Caco-2 (cell line): Measurements from ENCODE around the gene MEG3. TPM values are rescaled to one million over a fixed set of nuclear protein-coding genes. Genes with fewer than 3 reads are reported as not detected.

Source experiments
- BruUV-seq: library from RNA; stranded (reverse); fragments of 400-500 nt; replicated peaks from 2 replicates; lab custom pipeline; 2021; lab: Mats Ljungman, UMichigan
- CTCF ChIA-PET: fragments of 300-600 bp; sonication (Branson Sonifier 250); formaldehyde crosslinking; loops from one replicate; lab custom pipeline; 2022; ENCODE audit warnings: antibody characterized with exemption; lab: Charles Lee
- POLR2A ChIA-PET: fragments of 300-600 bp; sonication (Branson Sonifier 250); formaldehyde crosslinking; loops from one replicate; lab custom pipeline; 2022; ENCODE audit warnings: antibody characterized with exemption; lab: Charles Lee
- DNase-seq, 2 experiments: peaks; one replicate each; pipeline versions ENCODE4 v3.0.0 to v3.0.0-alpha.2; 2020 to 2022
- H3K27me3 ChIP-seq: replicated peaks from 2 replicates; pipeline ENCODE4 v1.6.0; 2011; ENCODE audit warnings: low read length; ENCODE audit not compliant: control insufficient read depth, insufficient read depth
- H3K36me3 ChIP-seq: 2 replicates; pipeline ENCODE4 v1.5.1; 2011; ENCODE audit warnings: low read length; ENCODE audit not compliant: control insufficient read depth, insufficient read depth
- H3K4me1 ChIP-seq: fragments of 250-450 bp; sonication (Bioruptor Pico); 2 replicates; pipeline ENCODE4 v1.5.1; 2020; ENCODE audit warnings: mild to moderate bottlenecking
- H3K4me3 ChIP-seq: 2 replicates; pipeline ENCODE4 v1.5.1; 2011; ENCODE audit warnings: low read depth, mild to moderate bottlenecking, control low read depth, low read length
- H3K9me3 ChIP-seq: fragments of 250-450 bp; sonication (Bioruptor Pico); 2 replicates; pipeline ENCODE4 v1.5.1; 2020; ENCODE audit warnings: mild to moderate bottlenecking, moderate library complexity
- H3K27ac Mint-ChIP-seq: one replicate; pipeline ENCODE4 v1.8.0; 2022; ENCODE audit warnings: mixed read lengths; ENCODE audit not compliant: unreplicated experiment
- H3K27me3 Mint-ChIP-seq: one replicate; pipeline ENCODE4 v1.8.0; 2022; ENCODE audit warnings: mixed read lengths; ENCODE audit not compliant: insufficient read depth, unreplicated experiment
- H3K36me3 Mint-ChIP-seq: one replicate; pipeline ENCODE4 v1.8.0; 2022; ENCODE audit warnings: mild to moderate bottlenecking, mixed read lengths; ENCODE audit not compliant: insufficient read depth, unreplicated experiment
- H3K4me1 Mint-ChIP-seq: one replicate; pipeline ENCODE4 v1.8.0; 2022; ENCODE audit warnings: low read depth, mixed read lengths; ENCODE audit not compliant: unreplicated experiment
- H3K4me3 Mint-ChIP-seq: one replicate; pipeline ENCODE4 v1.8.0; 2022; ENCODE audit warnings: mild to moderate bottlenecking, moderate library complexity, mixed read lengths; ENCODE audit not compliant: unreplicated experiment
- H3K9me3 Mint-ChIP-seq: one replicate; pipeline ENCODE4 v1.8.0; 2022; ENCODE audit warnings: mixed read lengths; ENCODE audit not compliant: unreplicated experiment
- CTCF ChIP-seq, 2 experiments: fragments of 200-600 bp in 1 of 2; IDR thresholded peaks; 1 replicate in 1 of 2; 2 replicates in 1 of 2; pipeline versions ENCODE4 v1.5.1 to v1.8.0; 2011 to 2022; ENCODE audit warnings: antibody characterized with exemption in 1 of 2, control low read depth in 1 of 2, inconsistent platforms in 1 of 2, low read depth in 1 of 2, low read length in 1 of 2, mild to moderate bottlenecking in 1 of 2, moderate library complexity in 1 of 2; ENCODE audit not compliant: insufficient read depth in 1 of 2, severe bottlenecking in 1 of 2, unreplicated experiment in 1 of 2
- intact Hi-C: fragments of 100-400 bp; cut with micrococcal nuclease; formaldehyde crosslinking; loops from one replicate; pipeline ENCODE4 v1.10.0; 2022; ENCODE audit not compliant: unreplicated experiment
- total RNA-seq: library from RNA; stranded (reverse); gene quantifications from 2 replicates; pipeline ENCODE4 v1.2.3, GENCODE V29; 2022

Gene MEG3
- total RNA-seq, 1 experiment from 2014 or later, result not detected

GRCh38 chr14:100788517-100788916, 37.4 kb upstream of the MEG3 start:
- Mint-ChIP-seq H3K4me1 (no peaks in the 10 kb centered on the region), H3K36me3 (no peaks in the 10 kb centered on the region), H3K4me3 (no peak overlapping the region), H3K27ac (no peak overlapping the region), H3K27me3 (no peaks in the 10 kb centered on the region), H3K9me3 (no peaks in the 10 kb centered on the region)
- no peak overlapping the region for H3K4me3 ChIP-seq
- DNase-seq, result no peak
- H3K4me1 ChIP-seq, result no peaks in the 10 kb centered on the region
- no peak for TF ChIP-seq CTCF (IDR thresholded peaks at IDR 0.05; ENCODE audit: insufficient read depth in 1 of 2, low read depth in 1 of 2, low read length in 1 of 2, severe bottlenecking in 1 of 2, unreplicated experiment in 1 of 2)
- H3K36me3 ChIP-seq, result no peaks in the 10 kb centered on the region
- ChIA-PET POLR2A (no interaction called here), CTCF (no interaction called here)
- intact Hi-C loops, result no loop called here
- H3K9me3 ChIP-seq, result no peaks in the 10 kb centered on the region
- H3K27me3 ChIP-seq, result no peaks in the 10 kb centered on the region
- no TSS peak for BruUV-seq

DNA sequence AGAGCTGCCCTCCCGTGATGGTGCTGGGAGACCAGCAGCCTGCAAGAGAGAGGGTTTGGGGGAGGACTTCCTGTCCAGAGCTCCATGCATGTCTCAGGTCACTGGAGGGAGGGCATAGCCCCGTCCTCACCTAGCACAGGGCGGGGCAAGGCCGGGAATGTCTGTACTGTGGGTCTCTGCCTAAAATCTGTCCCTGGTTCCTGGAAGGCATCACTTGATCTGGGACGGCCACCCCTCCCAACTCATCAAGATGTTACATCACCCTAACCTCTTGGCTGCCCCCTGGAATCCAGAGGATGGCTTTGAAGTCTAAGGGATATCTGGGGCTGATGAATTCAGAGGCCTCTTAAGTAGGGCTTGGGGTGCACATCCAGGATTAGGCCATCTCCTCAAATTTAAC, 37.0 kb upstream of the MEG3 start:
- TF ChIP-seq CTCF (IDR thresholded peaks at IDR 0.05; ENCODE audit: insufficient read depth in 1 of 2, low read depth in 1 of 2, low read length in 1 of 2, severe bottlenecking in 1 of 2, unreplicated experiment in 1 of 2), result no peak
- Histone ChIP-seq H3K36me3 (no peaks in the 10 kb centered on the region), H3K4me3 (no peak overlapping the region), H3K4me1 (no peaks in the 10 kb centered on the region), H3K27me3 (no peaks in the 10 kb centered on the region), H3K9me3 (no peaks in the 10 kb centered on the region)
- DNase-seq, result no peak
- Mint-ChIP-seq H3K27ac (no peak overlapping the region), H3K36me3 (no peaks in the 10 kb centered on the region), H3K27me3 (no peaks in the 10 kb centered on the region), H3K4me3 (no peak overlapping the region), H3K4me1 (no peaks in the 10 kb centered on the region), H3K9me3 (no peaks in the 10 kb centered on the region)
- ChIA-PET CTCF (no interaction called here), POLR2A (no interaction called here)
- no TSS peak for BruUV-seq
- intact Hi-C loops, result no loop called here

DNA sequence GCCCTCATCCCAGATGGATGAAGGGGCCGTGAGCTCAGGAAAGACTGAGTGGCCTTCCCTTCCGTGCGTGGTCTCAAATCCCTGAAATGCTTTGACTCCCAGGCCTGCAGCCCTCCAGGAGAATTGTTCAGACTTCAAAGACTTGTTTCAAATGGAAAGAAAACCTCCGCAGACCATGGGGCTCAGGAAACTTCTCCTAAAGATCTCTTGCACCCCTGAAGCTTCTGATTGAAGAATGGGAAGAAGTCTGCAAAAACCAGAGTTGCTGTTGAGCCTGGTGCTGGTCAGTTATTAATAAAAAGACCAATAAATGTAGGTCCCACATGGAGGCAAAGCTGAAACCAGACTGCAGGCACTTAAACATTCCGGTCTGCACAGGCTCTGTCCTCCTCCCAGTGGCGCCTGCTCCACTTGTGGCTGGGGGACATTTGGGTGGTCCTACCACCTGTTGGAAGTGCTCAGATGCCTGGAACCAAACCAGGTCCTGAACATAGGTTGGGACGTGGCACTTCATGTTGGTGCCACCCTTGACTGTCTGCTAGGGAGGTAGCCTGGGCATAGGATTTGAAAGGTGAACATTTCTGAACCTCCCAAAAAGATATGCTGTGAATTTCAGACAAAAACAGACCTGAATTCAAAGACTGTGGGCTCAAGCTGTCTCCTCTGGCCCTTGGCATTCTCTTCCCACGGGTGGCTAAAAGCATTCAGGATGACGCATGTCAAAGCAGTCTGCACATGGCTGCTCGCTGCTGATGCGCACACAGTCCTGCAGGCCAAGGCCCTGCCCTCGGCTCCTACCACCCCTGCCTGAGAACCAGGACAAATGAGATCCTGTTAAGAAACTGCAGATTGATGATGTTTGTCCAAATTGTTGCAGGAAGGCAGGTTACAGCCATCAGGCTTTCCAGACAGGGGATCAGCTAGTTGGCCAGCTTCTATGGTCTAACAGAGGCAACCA, 36.2 kb upstream of the MEG3 start:
- DNase-seq, result no peak
- no peak for TF ChIP-seq CTCF (IDR thresholded peaks at IDR 0.05; ENCODE audit: insufficient read depth in 1 of 2, low read depth in 1 of 2, low read length in 1 of 2, severe bottlenecking in 1 of 2, unreplicated experiment in 1 of 2)
- intact Hi-C loops, result no loop called here
- no peaks in the 10 kb centered on the region for H3K27me3 ChIP-seq
- no TSS peak for BruUV-seq
- H3K4me3 ChIP-seq, result no peak overlapping the region
- H3K4me1 Mint-ChIP-seq, result no peaks in the 10 kb centered on the region
- no peaks in the 10 kb centered on the region for H3K36me3 Mint-ChIP-seq
- ChIA-PET CTCF (no interaction called here), POLR2A (no interaction called here)
- no peaks in the 10 kb centered on the region for H3K36me3 ChIP-seq
- H3K9me3 ChIP-seq, result no peaks in the 10 kb centered on the region
- no peak overlapping the region for H3K27ac Mint-ChIP-seq
- H3K27me3 Mint-ChIP-seq, result no peaks in the 10 kb centered on the region
- no peaks in the 10 kb centered on the region for H3K9me3 Mint-ChIP-seq
- no peaks in the 10 kb centered on the region for H3K4me1 ChIP-seq
- H3K4me3 Mint-ChIP-seq, result no peak overlapping the region
